Body of pancreas (tissue), 4 donors: ENCODE measurements around the gene CCDC117.

Experiments
- POLR2A ChIP-seq, 3 donors: fragments of 450-650 bp; IDR thresholded peaks; one replicate each; pipeline ENCODE4 v1.6.1; 2016; ENCODE audit warnings: antibody characterized with exemption in 3 of 3, mild to moderate bottlenecking in 2 of 3
- TF ChIP-seq, protein P1 (sequence below), 7 experiments: fragments of 450-650 bp in 4 of 7; fragments of 200-600 bp in 3 of 7; sonication (generic) in 3 of 7; IDR thresholded peaks; one replicate each; pipeline ENCODE4 v1.5.1; 2016 to 2019; ENCODE audit warnings: antibody characterized with exemption in 7 of 7

DNA sequence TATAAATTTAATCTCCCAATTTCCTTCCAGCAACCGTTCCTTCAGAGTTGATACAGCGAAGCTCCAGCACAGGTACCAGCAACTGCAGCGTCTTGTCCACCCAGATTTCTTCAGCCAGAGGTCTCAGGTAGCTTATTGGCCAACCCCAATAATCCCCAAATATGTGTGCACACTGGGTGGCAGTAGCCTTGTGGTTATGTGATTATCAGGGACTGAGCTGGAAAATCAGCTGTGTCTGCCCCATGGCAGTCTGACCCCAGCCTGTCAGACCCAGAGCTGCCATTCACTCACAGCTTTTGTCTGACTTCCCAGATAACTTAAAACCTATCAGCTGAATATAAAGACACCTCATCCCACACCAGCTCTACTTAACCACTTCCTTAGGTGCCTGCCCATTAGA, 28.6 kb upstream of the CCDC117 start:
- TF ChIP-seq, protein P1, sequence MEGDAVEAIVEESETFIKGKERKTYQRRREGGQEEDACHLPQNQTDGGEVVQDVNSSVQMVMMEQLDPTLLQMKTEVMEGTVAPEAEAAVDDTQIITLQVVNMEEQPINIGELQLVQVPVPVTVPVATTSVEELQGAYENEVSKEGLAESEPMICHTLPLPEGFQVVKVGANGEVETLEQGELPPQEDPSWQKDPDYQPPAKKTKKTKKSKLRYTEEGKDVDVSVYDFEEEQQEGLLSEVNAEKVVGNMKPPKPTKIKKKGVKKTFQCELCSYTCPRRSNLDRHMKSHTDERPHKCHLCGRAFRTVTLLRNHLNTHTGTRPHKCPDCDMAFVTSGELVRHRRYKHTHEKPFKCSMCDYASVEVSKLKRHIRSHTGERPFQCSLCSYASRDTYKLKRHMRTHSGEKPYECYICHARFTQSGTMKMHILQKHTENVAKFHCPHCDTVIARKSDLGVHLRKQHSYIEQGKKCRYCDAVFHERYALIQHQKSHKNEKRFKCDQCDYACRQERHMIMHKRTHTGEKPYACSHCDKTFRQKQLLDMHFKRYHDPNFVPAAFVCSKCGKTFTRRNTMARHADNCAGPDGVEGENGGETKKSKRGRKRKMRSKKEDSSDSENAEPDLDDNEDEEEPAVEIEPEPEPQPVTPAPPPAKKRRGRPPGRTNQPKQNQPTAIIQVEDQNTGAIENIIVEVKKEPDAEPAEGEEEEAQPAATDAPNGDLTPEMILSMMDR (IDR thresholded peaks at IDR 0.05), result no peak
- TF ChIP-seq POLR2A (IDR thresholded peaks at IDR 0.05), result no peak
